ENCODE measurements around the gene CDK7.
"Not testable (repeated sequence)": the region's sequence is repeated elsewhere in the genome, so short reads cannot be mapped to it uniquely, and the experiment has no call there.

Gene CDK7

DNA sequence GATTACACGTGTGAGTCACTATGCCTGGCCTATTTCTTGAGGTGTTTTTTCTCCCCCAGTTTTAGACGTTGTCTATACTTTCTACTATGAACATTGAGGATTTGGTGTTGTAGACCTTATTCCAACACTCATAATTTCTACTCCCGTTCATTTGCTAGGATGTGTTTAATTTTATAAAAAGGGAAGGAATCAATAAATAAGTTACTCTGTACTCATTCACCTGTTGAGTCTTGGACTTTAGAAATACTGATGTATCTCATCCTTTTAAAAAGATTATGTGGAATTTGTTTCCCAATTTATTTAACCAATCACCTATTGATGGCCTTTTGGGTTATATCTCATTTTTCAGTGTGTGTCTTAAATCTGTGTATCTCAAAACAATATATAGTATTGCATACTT lies 3.2 kb downstream of the CDK7 start:
- no peak for DNase-seq

DNA sequence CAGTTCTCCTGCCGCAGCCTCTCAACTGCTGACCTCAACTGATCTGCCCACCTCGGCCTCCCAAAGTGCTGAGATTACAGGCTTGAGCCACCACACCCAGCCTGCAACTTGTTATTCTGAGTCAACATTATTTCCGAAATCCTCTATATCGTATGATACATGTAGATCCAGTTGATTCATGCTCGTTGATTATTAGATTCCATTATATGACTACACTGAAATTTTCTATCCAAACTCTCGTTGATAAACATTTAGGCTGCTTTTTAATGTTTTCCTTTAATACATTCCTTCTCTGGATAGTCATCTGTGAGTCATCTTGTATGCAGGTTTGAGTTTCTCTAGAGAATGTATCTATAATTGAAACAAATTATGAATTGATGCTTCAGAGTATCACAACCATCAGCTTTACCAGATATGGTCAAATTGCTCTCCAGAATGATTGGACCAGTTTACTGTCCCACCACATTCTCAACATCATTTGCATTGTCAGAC lies 4.1 kb downstream of the CDK7 start:
- DNase-seq = no peak

GRCh38 chr5:69242215-69242927 lies 7.7 kb downstream of the CDK7 start:
- no peak for DNase-seq

DNA sequence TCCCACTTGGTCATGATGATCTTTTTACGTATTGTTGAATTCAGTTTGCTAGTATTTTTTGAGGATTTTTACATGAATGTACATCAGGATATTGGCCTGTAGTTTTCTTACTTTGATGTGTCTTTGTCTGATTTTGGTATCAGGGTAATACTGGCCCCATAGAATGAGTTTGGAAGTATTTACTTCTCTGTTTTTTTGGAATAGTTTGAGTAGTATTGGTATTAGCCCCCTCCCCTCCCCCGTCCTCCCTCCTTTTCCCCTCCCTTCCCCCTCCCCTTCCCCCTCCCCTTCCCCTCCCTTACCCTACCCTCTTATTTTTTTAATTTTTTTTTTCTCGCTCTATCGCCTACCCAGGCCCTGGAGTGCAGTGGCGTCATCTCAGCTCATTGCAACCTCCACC lies 10.3 kb downstream of the CDK7 start:
- DNase-seq = no peak

DNA sequence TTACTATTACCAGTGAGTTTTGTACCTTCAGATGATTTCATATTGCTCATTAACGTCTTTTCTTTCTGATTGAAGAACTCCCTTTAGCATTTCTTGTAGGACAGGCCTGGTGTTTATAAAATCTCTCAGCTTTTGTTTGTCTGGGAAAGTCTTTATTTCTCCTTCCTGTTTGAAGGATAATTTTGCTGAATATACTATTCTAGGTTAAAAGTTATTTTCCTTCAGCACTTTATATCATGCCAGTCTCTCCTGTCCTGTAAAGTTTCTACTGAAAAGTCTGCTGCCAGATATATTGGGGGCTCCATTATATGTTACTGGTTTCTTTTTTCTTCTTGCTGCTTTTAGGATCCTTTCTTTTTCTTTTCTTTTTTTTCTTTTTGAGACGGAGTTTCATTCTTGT lies 13.3 kb downstream of the CDK7 start:
- no peak for DNase-seq

DNA sequence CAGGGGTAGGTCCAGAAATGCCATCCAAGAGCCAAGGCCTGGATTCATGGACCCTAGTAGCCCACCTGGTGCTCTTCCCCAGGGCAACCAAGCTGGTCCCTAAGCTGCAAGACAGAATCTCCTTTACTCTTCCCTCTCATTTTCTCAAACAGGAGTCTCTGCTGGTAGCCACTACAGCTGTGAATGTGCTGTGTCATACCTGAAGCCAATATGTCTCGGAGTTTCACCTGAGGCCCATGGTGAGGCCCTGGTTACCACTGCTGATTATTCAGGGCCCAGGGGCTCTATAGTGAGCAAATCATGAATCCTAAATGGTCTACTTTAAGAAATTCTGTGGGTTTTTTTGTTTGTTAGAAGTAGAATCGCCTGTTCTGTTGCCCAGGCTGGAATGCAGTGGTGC lies 15.9 kb downstream of the CDK7 start:
- no peak for DNase-seq

GRCh38 chr5:69252437-69252836 lies 17.8 kb downstream of the CDK7 start:
- no peak for DNase-seq

- DNase-seq = not testable (repeated sequence)
Measured at GRCh38 chr5:69255940-69256339, 21.3 kb downstream of the CDK7 start.

- DNase-seq = no peak
Measured at GRCh38 chr5:69257577-69257976, 22.9 kb downstream of the CDK7 start.

DNA sequence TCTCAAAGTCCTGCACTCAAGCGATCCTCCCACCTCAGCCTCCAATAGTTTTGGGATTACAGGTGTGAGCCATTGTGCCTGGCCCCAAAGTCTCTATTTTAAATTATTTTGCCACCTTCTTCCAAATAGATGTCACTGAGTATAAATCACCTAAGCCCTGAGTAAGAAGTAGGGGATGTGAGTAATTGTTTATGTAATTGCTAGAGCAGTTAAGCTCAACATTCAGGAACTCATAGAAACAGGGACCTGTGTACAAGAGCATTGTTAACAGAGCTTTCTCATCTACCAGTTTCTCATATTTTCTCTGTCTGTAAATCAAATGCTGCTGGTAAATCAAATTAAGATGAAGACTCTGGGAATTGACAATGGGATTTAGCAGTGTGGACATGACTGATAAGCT lies 26.3 kb downstream of the CDK7 start:
- no peak for DNase-seq

DNA sequence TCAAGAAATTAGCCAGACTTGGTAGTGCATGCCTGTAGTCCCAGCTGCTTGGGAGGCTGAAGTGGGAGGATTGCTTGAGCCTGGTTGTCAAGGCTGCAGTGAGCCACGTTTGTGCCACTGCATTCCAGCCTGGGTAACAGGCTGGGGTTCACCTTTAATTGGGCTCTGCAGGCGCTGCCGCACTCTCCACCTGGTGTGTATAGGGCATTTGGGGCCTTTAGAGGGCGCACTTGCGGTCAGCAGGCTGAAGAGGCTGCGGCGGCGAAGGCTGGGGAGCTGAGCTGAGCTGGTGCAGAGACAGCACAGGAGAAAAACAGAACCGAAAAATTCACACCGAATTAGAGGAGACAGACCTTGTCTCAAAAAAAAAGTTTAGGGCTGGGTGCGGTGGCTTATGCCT lies 31.2 kb downstream of the CDK7 start:
- no peak for DNase-seq

- DNase-seq = no peak
Measured at GRCh38 chr5:69268899-69269298, 34.2 kb downstream of the CDK7 start.

DNA sequence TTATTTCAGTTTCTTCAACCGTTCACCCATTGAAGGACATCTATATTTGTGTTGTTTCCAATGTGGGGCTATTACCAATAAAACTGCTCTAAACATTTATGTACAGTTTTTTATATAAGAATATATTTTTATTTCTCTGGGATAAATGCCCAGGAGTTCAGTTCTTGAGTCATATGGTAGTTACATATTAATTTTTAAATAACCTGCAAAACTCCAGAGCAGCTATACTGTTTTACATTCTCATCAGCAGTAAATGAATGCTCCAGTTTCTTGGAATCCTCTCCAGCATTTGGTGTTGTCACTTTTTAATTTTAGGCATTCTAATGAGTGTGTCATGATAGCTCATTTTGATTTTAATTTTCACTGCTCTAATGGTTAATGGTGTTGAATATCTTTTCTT lies 36.2 kb downstream of the CDK7 start:
- DNase-seq = no peak

DNA sequence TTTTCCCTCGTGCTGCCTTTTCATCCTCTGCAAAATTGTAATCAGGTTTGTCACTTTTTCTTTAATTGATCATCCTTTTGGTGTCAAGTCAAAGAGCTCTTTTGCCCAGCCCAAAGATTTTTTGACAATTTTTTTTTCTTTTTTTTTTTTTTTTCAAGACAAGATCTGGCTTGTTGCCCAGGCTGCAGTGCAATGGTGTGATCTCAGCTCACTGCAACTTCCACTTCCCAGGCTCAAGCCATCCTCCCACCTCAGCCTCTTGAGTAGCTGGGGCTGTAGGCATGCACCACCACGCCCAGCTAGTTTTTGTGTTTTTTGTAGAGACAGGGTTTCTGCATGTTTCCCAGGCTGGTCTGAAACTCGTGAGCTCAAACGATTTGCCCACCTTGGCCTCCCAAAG lies 36.7 kb downstream of the CDK7 start:
- DNase-seq = no peak

GRCh38 chr5:69275563-69275962 lies 40.9 kb downstream of the CDK7 start:
- no peak for DNase-seq

GRCh38 chr5:69276422-69277174 lies 41.9 kb downstream of the CDK7 start:
- no peak for DNase-seq

- DNase-seq = no peak
Measured at GRCh38 chr5:69279517-69279916, 44.8 kb downstream of the CDK7 start.

DNA sequence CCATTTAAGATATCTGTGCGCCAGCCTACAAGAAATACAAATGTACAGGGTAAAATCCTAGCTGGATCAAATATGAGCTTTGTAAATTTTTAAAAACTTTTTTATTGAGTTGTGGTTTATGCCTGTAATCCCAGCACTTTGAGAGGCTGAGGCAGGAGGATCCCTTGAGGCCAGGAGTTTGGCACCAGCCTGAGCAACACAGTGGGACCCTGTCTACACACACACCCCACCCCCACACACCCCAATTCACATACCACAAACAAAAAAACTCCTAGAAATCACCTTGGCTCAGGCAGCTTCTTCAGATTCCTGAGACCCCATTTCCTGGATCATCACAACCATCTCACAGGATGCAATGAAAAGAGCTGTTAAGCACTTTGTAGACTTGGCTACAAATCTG lies 46.4 kb downstream of the CDK7 start:
- DNase-seq = no peak

DNA sequence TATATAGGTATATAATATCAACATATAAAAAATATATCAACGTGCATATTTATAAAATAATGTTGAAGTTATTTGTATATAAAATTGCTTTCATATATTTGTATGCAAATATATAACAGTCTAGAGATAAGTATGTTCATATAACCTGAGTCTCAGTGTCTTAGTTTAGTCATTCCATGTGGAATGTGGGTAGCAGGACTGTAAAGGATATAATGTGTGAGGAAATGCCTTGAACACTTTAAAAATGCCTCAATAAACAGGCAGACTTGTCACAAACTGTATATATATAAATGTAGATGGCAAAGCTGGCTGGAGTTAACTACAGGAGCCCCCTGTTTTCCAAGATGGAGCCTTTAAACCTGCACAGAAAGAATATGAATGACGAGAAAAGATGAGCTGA lies 49.5 kb downstream of the CDK7 start:
- no peak for DNase-seq

DNA sequence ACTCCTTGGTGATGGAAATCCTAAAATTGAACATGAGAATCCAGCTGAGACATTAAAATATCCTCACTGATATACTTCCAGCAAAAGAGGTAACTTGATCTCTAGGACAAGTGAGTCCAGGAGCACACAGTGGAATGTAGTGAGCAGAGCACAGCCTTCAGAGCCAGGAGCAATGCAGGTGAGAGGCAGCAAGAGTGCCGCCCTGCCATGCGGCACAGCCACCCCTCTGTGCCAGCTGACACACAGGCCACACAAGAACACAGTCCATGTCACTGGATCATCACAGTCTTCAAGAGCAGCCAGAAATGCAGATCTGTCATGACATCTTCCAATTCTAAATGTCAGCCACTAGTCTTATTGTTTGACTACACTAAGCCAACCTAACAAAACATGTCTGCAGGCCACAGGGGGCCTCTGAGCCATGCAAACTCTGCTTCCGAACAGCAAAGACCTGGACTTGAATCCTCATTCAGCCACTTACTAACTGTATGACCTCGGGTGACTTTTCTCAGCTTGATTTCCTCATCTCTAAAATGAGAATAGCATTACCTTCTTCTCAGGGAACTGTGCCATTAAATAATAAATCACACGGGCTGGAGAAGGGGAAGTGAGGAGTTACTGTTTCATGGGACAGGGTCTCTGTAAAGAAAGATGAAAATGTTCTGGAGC lies 50.9 kb downstream of the CDK7 start:
- no peak for DNase-seq

- DNase-seq = no peak
Measured at GRCh38 chr5:69288069-69288468, 53.4 kb downstream of the CDK7 start.

- no peak for DNase-seq
Measured at GRCh38 chr5:69288688-69289087, 54.0 kb downstream of the CDK7 start.

GRCh38 chr5:69292306-69292705 lies 57.6 kb downstream of the CDK7 start:
- no peak for DNase-seq

DNA sequence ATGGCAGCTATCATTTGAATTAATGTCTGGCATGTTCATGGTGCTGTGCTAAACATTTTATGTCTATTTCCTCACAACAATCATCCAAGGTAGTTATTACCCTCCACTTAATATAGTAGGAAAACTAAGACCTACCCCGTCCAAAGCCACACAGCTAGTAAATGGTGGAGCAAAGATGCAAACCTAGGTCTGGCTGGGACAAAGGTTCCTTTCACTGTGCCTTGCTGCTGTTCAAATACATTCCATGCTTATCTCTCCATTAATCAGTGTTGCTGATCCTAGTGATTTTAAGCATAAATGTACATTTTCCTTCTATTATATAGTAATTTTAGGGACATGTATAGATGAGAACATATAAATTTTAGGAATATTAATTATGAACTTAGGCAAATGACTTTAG lies 59.2 kb downstream of the CDK7 start:
- DNase-seq = no peak

All from GDM1 (cell line).